Stomach (tissue), 4 donors: ENCODE measurements around the gene B9D2.

Source experiments
- EP300 ChIP-seq: sonication (generic); formaldehyde crosslinking; IDR thresholded peaks from one replicate; pipeline ENCODE4 v1.6.1; 2017; ENCODE audit warnings: antibody characterized with exemption
- POLR2A ChIP-seq, 4 donors: fragments of 450-650 bp; IDR thresholded peaks; one replicate each; pipeline ENCODE4 v1.6.1; 2016; ENCODE audit warnings: antibody characterized with exemption in 4 of 4, control low read depth in 2 of 4, mild to moderate bottlenecking in 1 of 4, moderate library complexity in 1 of 4
- POLR2AphosphoS5 ChIP-seq, 3 donors: sonication (generic); formaldehyde crosslinking; IDR thresholded peaks; one replicate each; pipeline ENCODE4 v1.6.1; 2016; ENCODE audit warnings: antibody characterized with exemption in 3 of 3
- TF ChIP-seq, protein P1 (sequence below), 7 experiments: fragments of 450-650 bp in 4 of 7; fragments of 200-600 bp in 3 of 7; sonication (generic) in 3 of 7; IDR thresholded peaks; one replicate each; pipeline ENCODE4 v1.5.1; 2016 to 2019; ENCODE audit warnings: antibody characterized with exemption in 7 of 7, control low read depth in 2 of 7, mild to moderate bottlenecking in 1 of 7

DNA sequence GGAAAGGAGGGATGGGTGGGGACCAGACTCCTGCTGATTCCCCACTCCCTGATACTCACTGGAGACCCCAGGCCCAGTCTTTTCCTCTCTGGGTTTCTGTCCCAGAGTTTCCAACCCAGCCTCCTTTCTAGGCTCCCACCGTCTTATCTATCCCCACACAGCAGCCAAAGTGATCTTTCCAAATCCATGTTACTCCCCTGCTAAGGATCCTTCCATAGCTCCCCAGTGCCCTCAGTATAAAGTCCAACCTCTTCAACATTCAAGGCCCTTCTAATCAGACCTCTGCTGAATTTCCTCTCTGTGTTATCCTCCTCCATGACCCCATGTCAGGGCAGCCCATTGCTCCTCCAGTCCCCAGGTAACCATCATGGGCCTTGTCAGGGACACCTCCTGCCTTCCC, 8.9 kb downstream of the B9D2 start:
- TF ChIP-seq, protein P1, sequence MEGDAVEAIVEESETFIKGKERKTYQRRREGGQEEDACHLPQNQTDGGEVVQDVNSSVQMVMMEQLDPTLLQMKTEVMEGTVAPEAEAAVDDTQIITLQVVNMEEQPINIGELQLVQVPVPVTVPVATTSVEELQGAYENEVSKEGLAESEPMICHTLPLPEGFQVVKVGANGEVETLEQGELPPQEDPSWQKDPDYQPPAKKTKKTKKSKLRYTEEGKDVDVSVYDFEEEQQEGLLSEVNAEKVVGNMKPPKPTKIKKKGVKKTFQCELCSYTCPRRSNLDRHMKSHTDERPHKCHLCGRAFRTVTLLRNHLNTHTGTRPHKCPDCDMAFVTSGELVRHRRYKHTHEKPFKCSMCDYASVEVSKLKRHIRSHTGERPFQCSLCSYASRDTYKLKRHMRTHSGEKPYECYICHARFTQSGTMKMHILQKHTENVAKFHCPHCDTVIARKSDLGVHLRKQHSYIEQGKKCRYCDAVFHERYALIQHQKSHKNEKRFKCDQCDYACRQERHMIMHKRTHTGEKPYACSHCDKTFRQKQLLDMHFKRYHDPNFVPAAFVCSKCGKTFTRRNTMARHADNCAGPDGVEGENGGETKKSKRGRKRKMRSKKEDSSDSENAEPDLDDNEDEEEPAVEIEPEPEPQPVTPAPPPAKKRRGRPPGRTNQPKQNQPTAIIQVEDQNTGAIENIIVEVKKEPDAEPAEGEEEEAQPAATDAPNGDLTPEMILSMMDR (IDR thresholded peaks at IDR 0.05) = no peak
- no peak for TF ChIP-seq EP300
- no peak for TF ChIP-seq POLR2A (IDR thresholded peaks at IDR 0.05)
- TF ChIP-seq POLR2AphosphoS5 (IDR thresholded peaks at IDR 0.05) = no peak
